Esophagus squamous epithelium (tissue), 5 donors: ENCODE data around the gene VKORC1L1. TPM values are rescaled to one million over a fixed set of nuclear protein-coding genes. Genes with fewer than 3 reads are reported as not detected.

Experiments used
- DNase-seq: peaks from one replicate; lab custom pipeline; 2025; lab: John Stamatoyannopoulos, UW
- H3K27ac ChIP-seq, 4 donors: fragments of 200-600 bp; sonication (generic); one replicate each; pipeline ENCODE4 v1.5.1; 2016 to 2019; ENCODE audit warnings: mild to moderate bottlenecking in 1 of 4
- H3K27me3 ChIP-seq, 4 donors: fragments of 200-600 bp; sonication (generic); 1 replicate in 3 of 4; 2 replicates in 1 of 4; pipeline versions ENCODE4 v1.5.1 to v1.6.0; 2017 to 2021; ENCODE audit warnings: antibody characterized with exemption in 1 of 4
- H3K36me3 ChIP-seq, 3 donors: fragments of 200-600 bp; sonication (generic); one replicate each; pipeline ENCODE4 v1.5.1; 2016 to 2019
- H3K4me1 ChIP-seq, 3 donors: fragments of 200-600 bp; sonication (generic); one replicate each; pipeline ENCODE4 v1.5.1; 2017 to 2019
- H3K4me3 ChIP-seq, 4 donors: fragments of 200-600 bp; sonication (generic); 1 replicate in 3 of 4; 2 replicates in 1 of 4; pipeline ENCODE4 v1.5.1; 2016 to 2019; ENCODE audit warnings: mild to moderate bottlenecking in 2 of 4, moderate library complexity in 1 of 4
- H3K9me3 ChIP-seq, 3 donors: fragments of 200-600 bp; sonication (generic); one replicate each; pipeline ENCODE4 v1.5.1; 2016 to 2019
- CTCF ChIP-seq, 6 experiments: fragments of 450-650 bp in 4 of 6; fragments of 200-600 bp in 2 of 6; sonication (generic) in 2 of 6; IDR thresholded peaks; one replicate each; pipeline ENCODE4 v1.5.1; 2016 to 2019; ENCODE audit warnings: antibody characterized with exemption in 6 of 6, mild to moderate bottlenecking in 4 of 6, moderate library complexity in 4 of 6
- POLR2A ChIP-seq, 4 donors: fragments of 450-650 bp; IDR thresholded peaks; one replicate each; pipeline ENCODE4 v1.6.1; 2017; ENCODE audit warnings: antibody characterized with exemption in 4 of 4, mild to moderate bottlenecking in 4 of 4, moderate library complexity in 3 of 4
- WGBS, 2 donors: methylation state at CpG; one replicate each; pipeline ENCODE4 v1.1.5; 2018; 5-methylcytosine and 5-hydroxymethylcytosine counted together
- intact Hi-C: fragments of 100-400 bp; cut with DNase I; formaldehyde crosslinking; loops from one replicate; pipeline ENCODE4 v1.15.0; 2022
- total RNA-seq, 4 donors: library from RNA; depleted of rRNA; stranded (reverse); fragments of >200 nt; gene quantifications; one replicate each; pipeline ENCODE4 v1.1.0, GENCODE V29; 2016
- donor health status: DM: yes; HTN: yes; CAD: no.

VKORC1L1 gene
- total RNA-seq, 4 donors from 2014 or later = 7.2 to 18.5 (median 11.2) TPM

- H3K9me3 ChIP-seq = no peaks in the 10 kb centered on the region
- DNase-seq = no peak
- no peaks in the 10 kb centered on the region for H3K4me1 ChIP-seq
- H3K4me3 ChIP-seq = no peak overlapping the region
- H3K27me3 ChIP-seq = no peaks in the 10 kb centered on the region
- WGBS, 2 donors = 96 to 100% methylated on average over 2 to 8 of the region's 13 CpGs
- TF ChIP-seq POLR2A (IDR thresholded peaks at IDR 0.05) (no peak), CTCF (IDR thresholded peaks at IDR 0.05) (no peak)
- peaks cover 4 to 97% (median 58%) of the 10 kb centered on the region in 3 donors for H3K36me3 ChIP-seq
- intact Hi-C loops = no loop called here
- no peak overlapping the region for H3K27ac ChIP-seq
Observed at GRCh38 chr7:65972976-65973375, 100.1 kb downstream of the VKORC1L1 start.

GRCh38 chr7:65974191-65974801, 101.4 kb downstream of the VKORC1L1 start:
- 96 to 97% methylated on average over 13 to 16 of the region's 29 CpGs for WGBS, 2 donors
- H3K9me3 ChIP-seq = no peaks in the 10 kb centered on the region
- no peak for DNase-seq
- H3K4me3 ChIP-seq = no peak overlapping the region
- H3K4me1 ChIP-seq = no peaks in the 10 kb centered on the region
- H3K27ac ChIP-seq = no peak overlapping the region
- H3K27me3 ChIP-seq = no peaks in the 10 kb centered on the region
- TF ChIP-seq CTCF (IDR thresholded peaks at IDR 0.05) (no peak), POLR2A (IDR thresholded peaks at IDR 0.05) (no peak)
- peaks cover 4 to 97% (median 52%) of the 10 kb centered on the region in 3 donors for H3K36me3 ChIP-seq
- intact Hi-C loops = no loop called here

GRCh38 chr7:65974876-65975275, 102.0 kb downstream of the VKORC1L1 start:
- no peaks in the 10 kb centered on the region for H3K27me3 ChIP-seq
- no peak for DNase-seq
- no peak overlapping the region for H3K4me3 ChIP-seq
- peaks cover 4 to 97% (median 46%) of the 10 kb centered on the region in 3 donors for H3K36me3 ChIP-seq
- H3K9me3 ChIP-seq = no peaks in the 10 kb centered on the region
- 88 to 96% methylated on average over 5 to 7 of the region's 9 CpGs for WGBS, 2 donors
- intact Hi-C loops = no loop called here
- no peak overlapping the region for H3K27ac ChIP-seq
- H3K4me1 ChIP-seq = peaks cover 0 to 1% (median 0%) of the 10 kb centered on the region in 3 donors
- TF ChIP-seq CTCF (IDR thresholded peaks at IDR 0.05) (no peak), POLR2A (IDR thresholded peaks at IDR 0.05) (no peak)

- H3K27me3 ChIP-seq = no peaks in the 10 kb centered on the region
- intact Hi-C loops = no loop called here
- no peak overlapping the region for H3K4me3 ChIP-seq
- no peak for DNase-seq
- H3K4me1 ChIP-seq = peaks cover 8 to 12% (median 8%) of the 10 kb centered on the region in 3 donors
- H3K9me3 ChIP-seq = no peaks in the 10 kb centered on the region
- 89 to 95% methylated on average over 10 to 11 of the region's 11 CpGs for WGBS, 2 donors
- peaks cover 4 to 89% (median 35%) of the 10 kb centered on the region in 3 donors for H3K36me3 ChIP-seq
- H3K27ac ChIP-seq = no peak overlapping the region
- no peak for TF ChIP-seq POLR2A (IDR thresholded peaks at IDR 0.05)
- TF ChIP-seq CTCF (IDR thresholded peaks at IDR 0.05) = no peak
Observed at GRCh38 chr7:65975814-65976445, 103.1 kb downstream of the VKORC1L1 start.

GRCh38 chr7:65976659-65977196, 103.9 kb downstream of the VKORC1L1 start:
- no peak for DNase-seq
- H3K27ac ChIP-seq = no peak overlapping the region
- TF ChIP-seq POLR2A (IDR thresholded peaks at IDR 0.05) (no peak), CTCF (IDR thresholded peaks at IDR 0.05) (no peak)
- peaks cover under 1 to 81% (median 28%) of the 10 kb centered on the region in 3 donors for H3K36me3 ChIP-seq
- no peak overlapping the region for H3K4me3 ChIP-seq
- H3K4me1 ChIP-seq = peaks cover 13 to 19% (median 13%) of the 10 kb centered on the region in 3 donors
- intact Hi-C loops = no loop called here
- H3K27me3 ChIP-seq = no peaks in the 10 kb centered on the region
- H3K9me3 ChIP-seq = no peaks in the 10 kb centered on the region
- WGBS, 2 donors = 91 to 92% methylated on average over 14 to 15 of the region's 16 CpGs
